ENCODE measurements around the gene C11orf52.

DNA sequence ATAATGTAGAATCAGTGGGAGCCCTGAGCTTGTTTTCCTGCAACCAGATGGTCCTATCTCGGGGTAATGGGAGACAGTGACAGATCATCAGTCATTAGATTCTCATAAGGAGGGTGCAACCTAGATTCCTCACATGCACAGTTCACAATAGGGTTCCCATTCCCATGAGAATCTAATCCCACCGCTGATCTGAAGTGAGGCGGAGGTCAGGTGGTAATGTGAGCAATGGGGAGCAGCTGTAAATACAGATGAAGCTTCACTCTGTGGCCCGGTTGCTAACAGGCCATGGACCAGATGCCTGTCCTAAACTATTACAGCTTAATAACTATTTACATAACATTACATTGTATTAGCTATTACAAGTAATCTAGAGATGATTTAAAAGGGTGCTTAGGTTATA, 35.4 kb downstream of the C11orf52 start:
- TF ChIP-seq POLR2A (IDR thresholded peaks at IDR 0.05), result no peak
- TF ChIP-seq, protein P1, sequence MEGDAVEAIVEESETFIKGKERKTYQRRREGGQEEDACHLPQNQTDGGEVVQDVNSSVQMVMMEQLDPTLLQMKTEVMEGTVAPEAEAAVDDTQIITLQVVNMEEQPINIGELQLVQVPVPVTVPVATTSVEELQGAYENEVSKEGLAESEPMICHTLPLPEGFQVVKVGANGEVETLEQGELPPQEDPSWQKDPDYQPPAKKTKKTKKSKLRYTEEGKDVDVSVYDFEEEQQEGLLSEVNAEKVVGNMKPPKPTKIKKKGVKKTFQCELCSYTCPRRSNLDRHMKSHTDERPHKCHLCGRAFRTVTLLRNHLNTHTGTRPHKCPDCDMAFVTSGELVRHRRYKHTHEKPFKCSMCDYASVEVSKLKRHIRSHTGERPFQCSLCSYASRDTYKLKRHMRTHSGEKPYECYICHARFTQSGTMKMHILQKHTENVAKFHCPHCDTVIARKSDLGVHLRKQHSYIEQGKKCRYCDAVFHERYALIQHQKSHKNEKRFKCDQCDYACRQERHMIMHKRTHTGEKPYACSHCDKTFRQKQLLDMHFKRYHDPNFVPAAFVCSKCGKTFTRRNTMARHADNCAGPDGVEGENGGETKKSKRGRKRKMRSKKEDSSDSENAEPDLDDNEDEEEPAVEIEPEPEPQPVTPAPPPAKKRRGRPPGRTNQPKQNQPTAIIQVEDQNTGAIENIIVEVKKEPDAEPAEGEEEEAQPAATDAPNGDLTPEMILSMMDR (IDR thresholded peaks at IDR 0.05), result no peak
